NCI-H128 (cell line): ENCODE data around the gene LDB3.
"Not testable (repeated sequence)": the region's sequence is repeated elsewhere in the genome, so short reads cannot be mapped to it uniquely, and the experiment has no call there.

Experiments used
- DNase-seq: peaks from one replicate; lab custom pipeline; 2025; ENCODE audit not compliant: unreplicated experiment; lab: John Stamatoyannopoulos, UW

Gene LDB3

DNA sequence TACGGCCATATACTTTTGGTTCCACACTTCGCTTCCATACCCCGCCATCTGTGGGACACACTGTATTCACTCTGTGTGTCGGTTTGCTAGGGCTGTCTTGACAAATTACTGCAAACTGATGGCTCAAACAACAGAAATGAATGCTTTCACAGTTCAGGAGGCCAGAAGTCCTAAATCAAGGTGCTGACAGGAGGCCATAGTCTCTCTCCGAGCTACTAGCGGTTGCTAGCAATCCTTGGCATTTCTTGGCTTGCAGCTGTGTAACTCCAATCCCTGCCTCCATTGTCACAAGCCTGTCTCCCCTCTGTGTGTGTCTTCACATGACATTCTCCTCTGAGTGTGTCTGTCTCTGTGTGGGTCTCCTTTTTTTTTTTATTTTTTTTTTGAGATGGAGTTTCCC lies 59.2 kb downstream of the LDB3 start:
- DNase-seq, result no peak

DNA sequence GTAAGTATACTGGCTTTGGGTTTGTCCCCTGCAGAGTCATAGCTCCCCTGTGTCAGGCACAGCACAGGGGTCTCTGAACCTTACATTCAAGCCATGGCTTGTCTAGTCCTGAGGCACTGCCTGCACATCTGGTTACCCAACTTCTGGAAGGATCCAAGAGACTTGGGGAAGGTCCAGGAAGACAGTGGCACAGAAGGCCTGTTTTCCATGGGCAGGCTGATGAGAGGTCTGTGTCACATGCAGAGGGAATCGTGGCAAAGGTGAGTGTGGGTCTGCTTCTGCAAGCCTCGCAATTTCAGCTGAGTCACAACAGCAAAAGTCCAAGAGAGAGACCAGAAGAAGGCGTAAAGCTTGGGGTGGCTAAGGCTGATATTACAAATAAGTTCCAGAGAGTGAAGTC lies 59.7 kb downstream of the LDB3 start:
- no peak for DNase-seq

GRCh38 chr10:86729677-86730076 lies 61.4 kb downstream of the LDB3 start:
- DNase-seq, result no peak

DNA sequence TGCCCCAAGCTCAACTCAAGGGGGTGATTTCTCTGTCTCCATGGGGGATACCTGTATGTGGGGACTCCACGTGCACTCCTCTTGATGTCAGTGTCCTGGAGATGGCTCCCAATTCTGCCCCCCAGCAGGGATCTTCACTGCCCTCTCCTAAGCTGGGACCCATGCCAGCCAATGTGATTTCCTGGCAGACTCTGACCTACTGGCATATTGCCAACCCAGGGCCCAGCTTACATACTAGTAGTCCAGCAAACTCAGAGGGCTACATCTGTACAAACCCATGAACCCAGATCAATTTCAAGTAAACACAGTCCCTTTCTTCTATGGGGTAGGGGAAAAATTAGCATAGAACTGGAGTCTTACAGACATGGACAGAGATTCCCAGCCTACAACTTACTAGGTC lies 61.9 kb downstream of the LDB3 start:
- no peak for DNase-seq

DNA sequence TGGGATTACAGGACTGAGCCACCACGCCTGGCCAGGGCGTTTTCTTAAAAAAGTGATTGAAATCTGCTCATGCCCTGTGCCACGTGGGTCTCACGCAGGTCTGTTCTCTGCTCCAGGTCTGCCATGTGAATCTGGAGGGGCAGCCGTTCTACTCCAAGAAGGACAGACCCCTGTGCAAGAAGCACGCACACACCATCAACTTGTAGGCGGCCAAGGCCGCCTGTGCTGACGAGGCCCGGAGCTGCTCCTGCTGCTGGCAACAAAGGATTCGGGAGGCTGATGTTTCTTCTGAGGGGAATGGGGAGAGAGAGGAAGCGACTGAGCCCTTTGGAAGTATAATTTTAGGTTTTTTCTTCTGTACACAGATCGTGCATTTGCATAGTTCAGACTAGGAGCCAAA lies 64.5 kb downstream of the LDB3 start:
- DNase-seq, result no peak

GRCh38 chr10:86733260-86733671 lies 65.0 kb downstream of the LDB3 start:
- DNase-seq, result no peak

GRCh38 chr10:86734207-86734988 lies 66.1 kb downstream of the LDB3 start:
- DNase-seq, result no peak

- DNase-seq, result not testable (repeated sequence)
These were observed 67.0 kb downstream of the LDB3 start for GRCh38 chr10:86735278-86735677.

- no peak for DNase-seq
These were observed 73.9 kb downstream of the LDB3 start for GRCh38 chr10:86742230-86742629.

GRCh38 chr10:86744067-86744725 lies 75.9 kb downstream of the LDB3 start:
- no peak for DNase-seq

DNA sequence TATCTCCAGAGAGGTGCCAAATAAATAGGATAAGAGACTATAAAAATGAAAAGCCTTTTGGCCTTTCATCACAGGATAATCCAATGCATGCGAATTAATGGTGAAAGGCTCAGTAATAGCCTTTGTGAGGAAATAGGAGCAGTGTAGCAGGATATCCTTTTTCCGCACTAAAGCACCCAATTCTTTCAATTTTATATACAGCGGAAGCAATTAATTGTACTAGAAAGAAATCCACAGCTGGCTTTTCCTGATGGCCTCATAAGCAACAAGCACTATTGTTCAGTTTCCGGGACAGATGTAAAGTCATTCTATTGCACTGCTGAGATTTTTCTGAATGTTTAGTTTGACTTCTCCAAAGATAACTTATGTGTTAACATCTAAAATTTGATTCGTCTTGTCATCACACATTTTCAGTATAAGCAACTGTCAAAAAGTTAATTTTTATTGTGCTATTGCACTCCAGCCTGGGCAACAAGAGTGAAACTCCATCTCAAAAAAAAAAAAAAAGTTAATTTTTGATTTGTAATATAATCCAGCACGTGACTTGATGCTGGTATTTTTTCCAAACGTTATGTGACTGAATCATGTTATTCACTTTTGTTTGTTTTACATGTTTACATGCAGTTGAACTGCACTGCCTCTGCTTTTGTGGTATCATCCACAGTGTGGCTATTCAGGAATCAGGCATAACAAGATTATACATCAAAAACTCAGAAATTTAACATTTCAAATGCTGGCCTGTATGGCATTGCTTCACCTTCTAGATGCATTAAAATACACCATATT lies 79.7 kb downstream of the LDB3 start:
- DNase-seq, result no peak

DNA sequence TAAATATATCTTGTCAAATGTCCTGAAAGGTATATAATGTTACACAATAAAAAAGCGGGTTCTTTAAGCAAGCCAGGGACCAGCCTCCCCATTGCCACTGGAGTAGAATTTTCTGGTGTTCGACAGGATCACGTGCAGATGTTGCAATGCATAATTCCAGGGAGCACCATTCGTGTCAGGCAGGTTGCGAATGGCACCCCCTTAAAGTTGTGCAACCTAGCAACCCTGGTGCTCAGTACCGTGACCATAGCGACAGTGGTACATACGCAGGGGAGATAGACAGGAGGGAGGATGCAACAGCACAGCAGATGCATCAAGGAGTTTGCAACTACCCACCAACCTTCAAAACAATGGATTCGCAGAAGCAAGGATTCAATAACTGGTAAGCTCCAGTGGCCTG lies 81.5 kb downstream of the LDB3 start:
- no peak for DNase-seq

GRCh38 chr10:86751477-86751876 lies 83.2 kb downstream of the LDB3 start:
- no peak for DNase-seq

GRCh38 chr10:86752311-86752710 lies 84.0 kb downstream of the LDB3 start:
- no peak for DNase-seq

- no peak for DNase-seq
These were observed 84.7 kb downstream of the LDB3 start for GRCh38 chr10:86753051-86753450.

- no peak for DNase-seq
These were observed 85.5 kb downstream of the LDB3 start for GRCh38 chr10:86753638-86754434.

DNA sequence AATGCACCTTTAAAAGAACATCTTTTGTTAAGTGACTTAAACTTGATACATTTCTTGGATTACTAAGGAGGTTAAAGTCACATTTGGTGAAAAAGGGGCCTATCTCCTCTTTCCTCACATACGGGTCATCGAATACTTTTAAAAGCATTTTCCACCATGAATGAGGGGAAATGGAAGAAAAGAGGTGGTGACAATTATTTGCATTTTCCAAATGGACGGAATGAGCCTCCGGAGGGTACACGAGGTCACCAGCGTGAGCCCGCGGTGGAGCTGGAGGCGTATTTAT lies 87.1 kb downstream of the LDB3 start:
- DNase-seq, result no peak

DNA sequence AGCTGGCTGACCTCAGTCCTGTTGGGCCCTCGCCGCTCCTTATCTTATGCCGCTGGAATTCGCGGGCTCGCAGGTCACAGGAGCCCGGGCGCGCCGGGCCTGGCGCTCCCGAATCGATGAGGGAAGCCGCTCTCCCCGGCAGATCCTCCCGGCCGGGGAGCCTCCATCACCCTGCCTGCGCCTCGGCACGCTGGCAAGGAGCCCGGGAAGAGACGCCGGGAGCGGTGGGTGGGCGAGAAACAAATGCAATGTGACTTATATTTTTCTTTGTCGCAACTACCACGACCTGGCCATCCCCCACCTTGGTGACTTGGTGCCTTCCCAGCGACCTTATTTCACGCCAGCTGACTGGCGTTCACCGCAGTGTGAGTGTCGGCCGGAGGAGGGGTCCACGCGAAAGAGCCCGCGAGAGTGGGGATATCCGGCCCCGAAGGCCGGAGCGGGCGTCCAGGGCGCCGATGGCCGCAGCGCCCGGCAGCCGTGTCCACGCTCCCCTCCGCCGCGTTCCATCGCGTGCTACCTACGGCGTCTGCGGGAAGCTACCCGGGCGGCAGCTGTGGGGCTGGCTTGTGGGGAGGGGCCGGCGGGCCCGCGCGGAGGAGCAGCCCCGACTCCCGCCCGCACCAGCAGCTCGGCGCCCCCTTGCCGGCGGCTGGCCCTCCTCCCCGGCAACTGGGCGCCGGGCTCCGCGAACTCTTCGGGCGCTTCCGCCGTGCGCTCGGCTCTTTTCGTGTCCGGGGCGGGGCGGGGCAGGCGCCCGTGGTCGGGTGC lies 87.6 kb downstream of the LDB3 start:
- peak; percentile 65 for DNase-seq

DNA sequence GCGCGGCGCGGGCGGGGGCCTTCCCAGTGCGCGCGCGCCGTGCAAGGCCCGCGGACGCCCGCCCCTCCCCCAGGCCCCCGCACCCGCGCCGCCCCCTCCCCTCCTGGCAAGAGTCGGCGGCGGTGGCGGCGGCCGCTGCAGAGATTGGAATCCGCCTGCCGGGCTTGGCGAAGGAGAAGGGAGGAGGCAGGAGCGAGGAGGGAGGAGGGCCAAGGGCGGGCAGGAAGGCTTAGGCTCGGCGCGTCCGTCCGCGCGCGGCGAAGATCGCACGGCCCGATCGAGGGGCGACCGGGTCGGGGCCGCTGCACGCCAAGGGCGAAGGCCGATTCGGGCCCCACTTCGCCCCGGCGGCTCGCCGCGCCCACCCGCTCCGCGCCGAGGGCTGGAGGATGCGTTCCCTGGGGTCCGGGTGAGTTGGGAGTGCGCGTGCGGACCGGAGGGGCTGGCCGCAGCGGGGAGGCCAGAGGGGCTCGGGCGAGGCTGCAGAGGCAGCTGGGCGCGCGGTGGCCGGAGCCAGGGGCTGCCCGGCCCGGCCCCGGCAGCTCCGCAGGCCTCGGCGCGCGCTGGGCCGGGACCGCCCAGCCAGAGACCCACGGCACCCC lies 88.3 kb downstream of the LDB3 start, which contains the start of gene BMPR1A:
TSS of gene BMPR1A (plus strand) at position 109 of the 602 bp plus-strand sequence. CDS start 119,400 bp downstream, outside the sequence.
- no peak for DNase-seq
